Retinal pigment epithelial cell (primary cell): Measurements from ENCODE around the gene UBE2QL1.

Experiments
- DNase-seq: peaks from one replicate; pipeline ENCODE4 v3.0.0-alpha.2; 2010; ENCODE audit warnings: low read depth
- H3K4me3 ChIP-seq: 2 replicates; pipeline ENCODE4 v1.5.1; 2011; ENCODE audit warnings: mild to moderate bottlenecking, low read length, control low read depth, moderate library complexity
- TF ChIP-seq, protein P1 (sequence below): conservative IDR thresholded peaks from 2 replicates; pipeline ENCODE4 v1.5.1; 2011; ENCODE audit warnings: low read depth, low read length, control low read depth, inconsistent platforms

Gene UBE2QL1

DNA sequence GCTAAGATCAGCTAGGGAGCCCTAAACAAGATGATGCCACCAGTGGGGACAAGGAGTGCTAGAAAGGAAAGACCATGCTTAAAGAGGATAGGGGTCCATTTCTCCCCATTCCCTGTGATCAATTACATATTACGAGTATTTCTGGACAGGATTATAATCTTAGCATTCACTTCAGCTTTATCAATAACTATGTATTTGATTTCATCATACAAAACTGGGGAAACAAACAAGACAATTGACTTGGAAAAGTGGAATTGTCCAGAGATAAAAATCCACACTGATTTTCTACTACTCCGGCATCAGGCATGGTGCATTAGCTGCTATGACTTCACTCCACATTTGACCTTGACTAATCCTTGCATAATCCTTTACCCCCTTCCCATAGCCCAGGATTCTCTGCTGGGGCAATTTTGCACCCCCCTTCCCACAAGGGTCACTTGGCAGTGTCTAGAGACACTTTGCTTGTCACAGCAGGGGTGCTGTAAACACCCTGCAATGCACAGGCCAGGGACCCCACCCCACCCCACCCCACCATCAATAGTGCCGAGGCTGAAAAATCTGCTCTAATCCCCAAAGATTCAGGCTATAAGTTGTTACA lies 29.9 kb upstream of the UBE2QL1 start:
- TF ChIP-seq, protein P1, sequence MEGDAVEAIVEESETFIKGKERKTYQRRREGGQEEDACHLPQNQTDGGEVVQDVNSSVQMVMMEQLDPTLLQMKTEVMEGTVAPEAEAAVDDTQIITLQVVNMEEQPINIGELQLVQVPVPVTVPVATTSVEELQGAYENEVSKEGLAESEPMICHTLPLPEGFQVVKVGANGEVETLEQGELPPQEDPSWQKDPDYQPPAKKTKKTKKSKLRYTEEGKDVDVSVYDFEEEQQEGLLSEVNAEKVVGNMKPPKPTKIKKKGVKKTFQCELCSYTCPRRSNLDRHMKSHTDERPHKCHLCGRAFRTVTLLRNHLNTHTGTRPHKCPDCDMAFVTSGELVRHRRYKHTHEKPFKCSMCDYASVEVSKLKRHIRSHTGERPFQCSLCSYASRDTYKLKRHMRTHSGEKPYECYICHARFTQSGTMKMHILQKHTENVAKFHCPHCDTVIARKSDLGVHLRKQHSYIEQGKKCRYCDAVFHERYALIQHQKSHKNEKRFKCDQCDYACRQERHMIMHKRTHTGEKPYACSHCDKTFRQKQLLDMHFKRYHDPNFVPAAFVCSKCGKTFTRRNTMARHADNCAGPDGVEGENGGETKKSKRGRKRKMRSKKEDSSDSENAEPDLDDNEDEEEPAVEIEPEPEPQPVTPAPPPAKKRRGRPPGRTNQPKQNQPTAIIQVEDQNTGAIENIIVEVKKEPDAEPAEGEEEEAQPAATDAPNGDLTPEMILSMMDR = no peak
- no peak for DNase-seq
- no peak overlapping the region for H3K4me3 ChIP-seq

DNA sequence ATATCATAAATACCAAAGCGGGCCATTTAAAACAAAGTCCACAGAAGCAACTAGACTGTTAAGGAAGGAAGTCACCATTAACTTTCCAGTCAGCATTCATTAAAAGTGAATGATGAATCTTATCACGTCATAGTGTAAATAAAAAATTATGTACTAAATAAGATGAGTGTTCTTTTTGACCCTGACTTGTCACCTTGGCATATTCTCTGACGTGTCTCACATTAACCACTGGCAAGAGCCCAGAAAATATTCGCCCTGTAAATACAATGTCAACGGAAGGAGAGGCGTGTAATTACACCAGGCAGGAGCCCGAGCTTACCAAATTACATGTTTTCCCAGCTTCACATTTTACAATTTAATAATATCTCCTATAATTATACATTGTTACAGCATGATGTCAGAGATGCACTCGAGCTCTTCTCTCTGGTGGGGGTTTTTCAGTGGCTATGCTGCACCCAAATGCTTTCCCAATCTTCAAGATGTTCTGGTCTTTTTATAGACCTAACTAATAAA lies 29.3 kb upstream of the UBE2QL1 start:
- no peak for DNase-seq
- H3K4me3 ChIP-seq = no peak overlapping the region
- TF ChIP-seq, protein P1 = no peak

DNA sequence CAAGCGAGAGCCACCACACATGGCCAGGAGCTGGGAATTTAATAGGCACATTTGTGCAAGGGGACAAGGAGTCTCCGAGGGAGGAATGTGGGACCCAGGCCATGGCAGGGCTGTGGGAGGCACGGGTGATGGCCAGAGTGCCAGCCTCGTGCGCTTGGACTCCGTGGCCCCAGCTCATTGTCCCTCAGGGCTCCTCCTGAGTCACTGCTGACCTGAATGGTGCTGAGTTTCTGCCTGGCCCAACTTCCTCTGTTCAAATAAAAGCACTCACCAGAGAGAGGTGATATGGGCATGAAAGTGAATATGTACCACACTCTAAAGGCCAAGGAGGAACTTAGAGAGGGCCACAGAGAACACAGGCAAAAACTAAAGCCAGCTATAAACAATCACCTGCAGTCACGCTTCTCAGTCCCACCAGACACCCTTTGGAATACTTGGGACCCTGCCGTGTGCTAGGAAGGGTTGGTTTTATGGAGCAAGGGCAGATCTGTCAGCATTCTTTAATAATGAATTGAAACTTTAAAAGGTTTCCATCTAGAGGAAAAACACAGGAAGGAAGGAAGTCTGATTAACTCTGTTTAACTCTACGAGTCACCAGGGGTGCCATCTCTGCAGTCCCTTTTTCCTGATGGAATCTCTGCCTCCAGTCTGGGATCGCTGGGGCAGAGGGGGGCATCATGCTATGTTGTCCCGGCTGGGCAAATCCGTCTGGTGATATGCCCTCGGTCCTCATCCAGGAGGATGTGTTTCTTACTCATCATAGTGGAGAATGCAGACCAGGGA lies 25.1 kb upstream of the UBE2QL1 start:
- no peak for DNase-seq
- no peak overlapping the region for H3K4me3 ChIP-seq
- TF ChIP-seq, protein P1 = no peak

DNA sequence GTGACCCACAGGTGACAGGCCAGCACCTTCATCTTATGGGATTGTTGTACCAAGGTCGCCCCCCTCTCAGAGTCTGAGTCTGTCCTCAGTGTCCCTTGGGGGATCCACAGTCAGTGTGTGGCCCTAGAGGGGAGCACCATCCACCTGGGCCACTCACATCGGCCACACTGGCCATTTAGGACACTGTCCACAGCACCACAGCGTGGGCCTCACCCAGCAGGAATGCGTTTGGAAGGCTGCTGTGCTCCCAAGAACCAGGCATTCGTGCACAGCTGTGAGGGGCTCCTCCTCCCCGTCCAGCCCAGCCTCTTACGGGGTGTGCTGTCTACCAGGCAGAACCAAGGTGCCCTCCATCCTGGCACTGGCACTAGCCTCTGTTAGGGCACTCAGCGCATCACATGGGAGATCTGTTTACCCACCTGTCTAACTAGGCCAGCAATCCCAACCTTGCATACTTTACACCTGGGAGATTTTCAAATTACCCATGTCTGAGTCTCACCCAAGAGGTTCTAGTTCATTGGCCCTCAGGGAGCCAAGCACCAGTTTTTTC lies 24.5 kb upstream of the UBE2QL1 start:
- TF ChIP-seq, protein P1 = no peak
- DNase-seq = no peak
- no peak overlapping the region for H3K4me3 ChIP-seq

DNA sequence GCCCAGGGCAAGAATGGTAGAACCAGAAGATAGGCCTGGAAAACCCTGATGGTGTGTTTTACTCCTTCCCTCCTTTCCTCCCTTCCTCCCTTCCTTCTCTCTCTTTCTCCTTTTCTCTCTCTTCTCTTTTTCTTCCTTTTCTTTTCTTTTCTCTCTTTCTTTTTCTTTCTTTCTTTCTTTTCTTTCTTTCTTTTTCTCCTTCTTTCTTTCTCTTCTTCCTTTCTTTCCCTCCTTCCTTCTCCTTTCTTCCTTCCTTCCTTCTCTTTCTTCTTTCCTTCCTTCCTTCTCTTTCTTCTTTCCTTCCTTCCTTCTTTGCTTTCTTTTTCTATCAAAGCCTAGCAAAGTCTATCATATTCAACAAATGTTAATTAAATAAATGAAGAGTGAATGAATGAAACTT lies 24.0 kb upstream of the UBE2QL1 start:
- TF ChIP-seq, protein P1 = no peak
- no peak for DNase-seq
- H3K4me3 ChIP-seq = no peak overlapping the region

DNA sequence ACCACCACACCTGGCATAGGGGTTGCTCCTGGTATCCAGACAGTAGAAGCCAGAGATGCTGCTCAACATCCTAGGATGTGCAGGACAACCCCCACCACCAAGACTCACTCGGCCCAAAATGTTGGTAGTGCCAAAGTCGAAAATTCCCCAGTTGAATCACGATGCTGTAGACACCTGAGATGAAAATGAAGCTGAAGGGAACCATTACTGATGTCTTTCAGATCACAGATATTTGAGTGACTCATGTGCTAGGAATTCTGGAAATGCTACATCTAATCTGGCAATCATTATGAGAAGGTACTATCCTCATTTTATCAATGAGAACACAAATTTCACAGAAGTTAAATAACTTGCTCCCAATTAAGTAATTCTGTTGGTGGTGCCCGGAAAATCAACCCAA lies 21.0 kb upstream of the UBE2QL1 start:
- TF ChIP-seq, protein P1 = no peak
- no peak for DNase-seq
- no peak overlapping the region for H3K4me3 ChIP-seq
